Activated naive CD4-positive, alpha-beta T cell treated with anti-CD3 and anti-CD28 coated beads, Interleukin-2, amount 10 ng/mL, durations not matched to agents 7 days and 5 days (primary cell): ENCODE results near the gene MBNL2.
"Not testable (repeated sequence)": the region's sequence is repeated elsewhere in the genome, so short reads cannot be mapped to it uniquely, and the experiment has no call there.

Experiments
- CTCF ChIA-PET: fragments of 350-600 bp; sonication (Branson Sonifier 250); formaldehyde crosslinking; loops from one replicate; lab custom pipeline; 2021; ENCODE audit warnings: antibody characterized with exemption; lab: Charles Lee
- DNase-seq: peaks from one replicate; pipeline ENCODE4 v3.0.0-alpha.2; 2020
- H3K27ac Mint-ChIP-seq: one replicate; pipeline ENCODE4 v1.8.0; 2021; ENCODE audit warnings: mild to moderate bottlenecking, moderate library complexity, mixed read lengths
- H3K27me3 Mint-ChIP-seq: one replicate; pipeline ENCODE4 v1.8.0; 2021; ENCODE audit warnings: mild to moderate bottlenecking, mixed read lengths
- H3K36me3 Mint-ChIP-seq: one replicate; pipeline ENCODE4 v1.8.0; 2021; ENCODE audit warnings: mixed read lengths
- H3K4me1 Mint-ChIP-seq: one replicate; pipeline ENCODE4 v1.8.0; 2021; ENCODE audit warnings: mixed read lengths
- H3K4me3 Mint-ChIP-seq: one replicate; pipeline ENCODE4 v1.8.0; 2021; ENCODE audit warnings: mild to moderate bottlenecking, moderate library complexity, mixed read lengths
- H3K9me3 Mint-ChIP-seq: one replicate; pipeline ENCODE4 v1.8.0; 2021; ENCODE audit warnings: mixed read lengths

The MBNL2 gene

DNA sequence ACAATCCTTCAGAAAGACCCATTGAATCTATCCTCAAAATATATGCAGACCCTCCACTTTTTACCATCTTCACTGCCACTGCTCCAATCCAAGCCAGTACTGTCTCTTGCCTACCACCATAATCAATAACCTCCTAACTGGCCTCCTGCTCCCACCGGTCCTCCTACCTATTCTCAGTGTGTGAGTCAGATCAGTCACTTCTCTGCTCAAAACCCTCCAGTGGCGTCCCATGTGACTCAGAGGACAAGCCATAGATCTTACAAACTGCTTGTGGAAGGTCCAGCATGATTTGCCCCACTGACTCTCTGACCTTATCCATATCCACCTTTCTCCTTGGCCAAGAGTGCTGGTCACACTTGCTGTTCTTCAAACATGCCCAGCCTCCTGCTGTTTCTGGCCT is 23.4 kb upstream of the MBNL2 start:
- Mint-ChIP-seq H3K4me1 (no peaks in the 10 kb centered on the region), H3K27me3 (peaks cover 20% of the 10 kb centered on the region), H3K27ac (no peak overlapping the region), H3K9me3 (no peaks in the 10 kb centered on the region), H3K36me3 (no peaks in the 10 kb centered on the region), H3K4me3 (no peak overlapping the region)
- CTCF ChIA-PET, result no interaction called here
- no peak for DNase-seq

DNA sequence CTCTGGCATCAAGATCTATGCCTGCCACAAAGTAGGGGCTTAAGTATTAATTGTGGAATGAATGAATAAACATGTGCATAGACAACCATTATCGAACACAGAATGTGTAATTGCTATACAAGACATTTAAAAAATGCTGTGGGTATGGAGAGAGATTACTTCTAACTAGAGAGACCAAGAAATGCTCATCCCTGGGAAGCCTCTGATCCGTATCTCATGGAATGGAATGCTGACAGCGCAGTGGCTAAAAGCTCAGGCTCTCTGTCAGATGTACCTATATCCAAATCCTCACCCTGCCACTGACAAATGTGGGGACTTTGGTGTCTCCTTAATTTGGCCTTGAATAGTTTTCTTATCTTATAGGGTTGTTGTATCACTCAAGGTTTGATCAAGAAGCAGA is 22.7 kb upstream of the MBNL2 start:
- CTCF ChIA-PET, result no interaction called here

DNA sequence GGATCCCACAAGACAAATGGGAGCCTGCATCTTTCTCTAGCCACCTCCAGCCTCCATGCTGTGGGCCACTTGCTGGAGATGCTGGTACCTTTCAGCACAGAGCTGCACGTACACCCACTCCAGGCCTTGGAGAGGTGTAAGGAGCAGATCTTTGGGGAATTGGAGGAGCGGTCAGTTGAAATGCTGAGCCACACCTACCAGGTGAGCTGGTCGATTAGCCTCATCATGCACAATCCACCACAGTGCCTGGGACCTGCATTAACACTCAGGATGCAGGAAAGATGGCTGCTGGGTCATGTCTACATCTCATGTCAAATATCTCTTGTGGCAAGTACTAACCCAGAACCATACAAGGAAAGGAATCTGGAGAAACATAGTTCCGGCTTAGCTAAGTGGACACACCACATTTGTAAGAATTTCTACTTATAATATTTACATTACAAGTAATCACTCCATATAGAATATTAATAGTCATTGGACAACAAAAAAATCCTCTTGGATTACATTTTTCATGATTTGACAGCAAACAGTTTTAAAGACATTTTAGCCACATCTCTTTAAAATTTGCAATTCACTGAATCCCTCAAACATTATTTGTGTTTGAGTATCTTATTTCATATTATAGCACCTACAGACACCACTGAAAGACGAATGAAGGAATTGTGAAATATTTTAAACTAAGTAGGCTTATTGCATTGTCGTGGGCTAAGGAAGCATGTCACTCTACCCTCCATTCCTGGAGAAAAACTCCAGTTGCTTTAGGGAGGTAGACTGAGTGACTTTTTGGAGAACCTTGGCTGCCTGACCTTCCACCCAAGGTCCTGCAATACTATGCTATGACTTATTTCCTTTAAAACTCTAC is 21.8 kb upstream of the MBNL2 start:
- no peaks in the 10 kb centered on the region for H3K9me3 Mint-ChIP-seq
- no peaks in the 10 kb centered on the region for H3K36me3 Mint-ChIP-seq
- no peak overlapping the region for H3K27ac Mint-ChIP-seq
- H3K4me1 Mint-ChIP-seq, result no peaks in the 10 kb centered on the region
- no peak overlapping the region for H3K4me3 Mint-ChIP-seq
- DNase-seq, result no peak
- CTCF ChIA-PET, result no interaction called here
- peaks cover 20% of the 10 kb centered on the region for H3K27me3 Mint-ChIP-seq

More for the DNA sequence above, 22.7 kb upstream of the MBNL2 start:
- no peak for DNase-seq
- Mint-ChIP-seq H3K4me1 (no peaks in the 10 kb centered on the region), H3K4me3 (no peak overlapping the region), H3K27me3 (peaks cover 20% of the 10 kb centered on the region), H3K27ac (no peak overlapping the region), H3K9me3 (no peaks in the 10 kb centered on the region), H3K36me3 (no peaks in the 10 kb centered on the region)

DNA sequence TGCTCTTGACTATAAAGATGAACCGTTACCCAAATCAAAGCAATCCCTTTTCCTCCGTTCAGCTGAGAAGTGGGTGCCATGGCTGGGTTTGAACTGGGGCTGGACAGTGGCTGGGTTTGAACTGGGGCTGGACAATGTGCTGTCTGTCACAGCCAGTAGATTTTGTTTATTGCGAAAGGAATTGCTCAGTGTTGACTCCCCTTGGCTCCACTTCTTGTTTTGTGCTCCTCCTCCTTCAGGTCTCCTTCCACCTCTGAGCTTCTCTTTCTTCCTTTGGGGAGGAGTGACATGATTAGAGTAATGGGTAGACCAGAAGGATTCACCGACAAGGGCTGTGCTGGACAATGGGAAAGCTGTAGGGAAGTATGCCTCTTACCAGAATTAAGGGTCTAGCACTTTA is 19.4 kb upstream of the MBNL2 start:
- Mint-ChIP-seq H3K36me3 (peaks cover 1% of the 10 kb centered on the region), H3K9me3 (peaks cover 3% of the 10 kb centered on the region), H3K4me1 (no peaks in the 10 kb centered on the region), H3K4me3 (no peak overlapping the region), H3K27me3 (peaks cover 20% of the 10 kb centered on the region), H3K27ac (no peak overlapping the region)
- no peak for DNase-seq
- CTCF ChIA-PET, result no interaction called here

DNA sequence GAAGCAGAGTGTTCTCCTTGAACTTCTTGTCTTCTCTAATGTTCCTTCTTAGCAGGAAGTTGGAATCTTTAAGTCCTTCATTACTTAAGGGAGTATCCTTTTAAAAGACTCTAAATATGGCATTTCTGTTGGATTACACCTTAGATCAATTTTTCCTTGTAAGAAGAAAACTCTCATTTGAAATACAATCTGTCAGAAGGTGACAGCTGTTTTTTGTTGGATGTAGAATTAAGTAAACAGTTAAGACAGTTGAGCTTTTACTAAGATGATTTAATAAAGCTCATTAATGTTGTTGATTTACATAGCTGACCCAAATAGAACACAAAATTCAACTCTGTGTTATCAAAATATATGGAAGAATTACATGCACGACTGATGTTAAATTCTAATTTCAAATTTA is 16.7 kb upstream of the MBNL2 start:
- Mint-ChIP-seq H3K9me3 (peaks cover 3% of the 10 kb centered on the region), H3K36me3 (peaks cover 1% of the 10 kb centered on the region), H3K4me1 (peaks cover 9% of the 10 kb centered on the region), H3K27me3 (peaks cover 7% of the 10 kb centered on the region), H3K27ac (no peak overlapping the region), H3K4me3 (no peak overlapping the region)
- DNase-seq, result no peak
- CTCF ChIA-PET, result no interaction called here

DNA sequence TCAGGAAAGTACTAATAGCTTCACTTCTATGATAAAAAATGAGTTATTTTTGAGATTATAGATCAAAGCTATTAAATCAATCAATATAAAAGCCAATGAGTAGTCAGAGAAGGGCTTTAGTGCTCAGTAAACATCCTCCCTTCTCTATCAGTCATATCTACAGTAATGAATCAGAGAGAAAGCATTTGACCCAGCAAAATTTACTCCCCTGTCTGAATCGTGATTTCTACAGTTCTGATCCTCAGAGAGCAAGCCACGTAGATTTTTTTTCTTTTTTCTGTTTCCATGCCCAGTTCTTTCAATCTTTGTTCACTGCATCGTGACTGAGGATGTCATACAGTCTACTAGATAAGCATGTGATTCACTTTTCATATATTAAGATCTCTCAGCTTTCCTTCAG is 16.2 kb upstream of the MBNL2 start:
- Mint-ChIP-seq H3K27me3 (peaks cover 5% of the 10 kb centered on the region), H3K36me3 (peaks cover 1% of the 10 kb centered on the region), H3K4me3 (no peak overlapping the region), H3K9me3 (peaks cover 3% of the 10 kb centered on the region), H3K27ac (no peak overlapping the region), H3K4me1 (peaks cover 14% of the 10 kb centered on the region)
- no peak for DNase-seq
- CTCF ChIA-PET, result no interaction called here

DNA sequence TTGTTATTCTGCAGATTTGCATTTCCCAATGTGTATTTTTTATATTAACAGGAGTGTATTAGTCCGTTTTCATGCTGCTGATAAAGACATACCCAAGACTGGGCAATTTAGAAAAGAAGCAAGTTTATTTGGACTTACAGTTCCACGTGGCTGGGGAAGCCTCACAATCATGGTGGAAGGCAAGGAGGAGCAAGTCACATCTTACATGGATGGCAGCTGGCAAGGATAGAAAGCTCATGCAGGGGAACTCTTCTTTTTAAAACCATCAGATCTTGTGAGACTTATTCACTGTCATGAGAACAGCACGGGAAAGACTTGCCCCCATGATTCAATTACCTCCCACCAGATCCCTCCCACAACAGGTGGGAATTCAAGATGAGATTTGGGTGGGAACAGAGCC is 14.9 kb upstream of the MBNL2 start:
- H3K27ac Mint-ChIP-seq, DNase-seq, H3K27me3 Mint-ChIP-seq, H3K9me3 Mint-ChIP-seq, H3K4me3 Mint-ChIP-seq, CTCF ChIA-PET, H3K36me3 Mint-ChIP-seq: not testable (repeated sequence)
- peaks cover 22% of the 10 kb centered on the region for H3K4me1 Mint-ChIP-seq

DNA sequence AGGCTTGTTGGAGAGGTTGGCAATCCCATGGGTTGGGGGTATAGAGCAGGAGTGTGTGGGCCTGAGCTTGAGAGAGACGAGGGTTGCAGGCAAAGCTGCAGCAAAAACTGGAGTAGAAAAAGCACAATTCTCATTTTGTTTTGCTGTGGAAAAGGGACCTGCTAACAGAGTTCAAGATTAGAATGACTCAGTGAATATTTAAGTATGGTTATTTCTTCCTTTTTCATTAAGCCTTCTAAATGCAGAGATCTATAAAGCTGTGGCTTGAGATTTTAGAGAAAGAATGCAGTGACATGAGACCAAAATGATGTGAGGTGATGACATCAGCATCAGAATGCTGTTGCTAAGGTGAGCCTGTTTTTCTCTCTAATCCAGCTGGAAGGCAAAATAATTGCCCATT is 10.8 kb upstream of the MBNL2 start:
- CTCF ChIA-PET, result interaction anchor here (1.0 to 4.0 kb wide), 3 partner anchors 11 to 101 kb away, joined by 4 to 23 read pairs (median 4); partner anchors contain the start of gene MBNL2
- Mint-ChIP-seq H3K4me3 (no peak overlapping the region), H3K27me3 (peaks cover 4% of the 10 kb centered on the region), H3K36me3 (peaks cover 1% of the 10 kb centered on the region), H3K9me3 (peaks cover 3% of the 10 kb centered on the region), H3K4me1 (peaks cover 40% of the 10 kb centered on the region), H3K27ac (no peak overlapping the region)
- DNase-seq, result no peak

DNA sequence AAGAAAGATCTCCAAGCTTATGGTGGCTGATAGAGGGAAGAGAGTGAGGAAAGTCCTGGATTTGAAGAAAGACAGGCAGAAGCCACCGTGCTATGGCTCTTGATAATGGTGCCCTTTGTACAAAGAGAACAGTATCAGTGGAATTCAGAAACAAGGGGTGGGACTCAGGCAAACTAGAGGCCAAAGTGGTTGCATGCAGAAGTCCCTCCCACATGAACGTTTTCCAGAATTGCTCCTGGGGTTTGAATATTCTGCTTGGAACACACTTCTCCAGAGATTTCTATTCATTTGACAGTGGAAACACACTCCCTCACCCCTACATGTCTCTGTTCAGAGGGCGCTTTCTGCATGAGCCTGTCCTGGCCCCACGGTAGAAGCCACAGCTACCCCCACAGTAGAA is 10.1 kb upstream of the MBNL2 start:
- Mint-ChIP-seq H3K36me3 (peaks cover 1% of the 10 kb centered on the region), H3K27ac (no peak overlapping the region), H3K9me3 (peaks cover 3% of the 10 kb centered on the region), H3K27me3 (peaks cover 4% of the 10 kb centered on the region), H3K4me3 (no peak overlapping the region), H3K4me1 (peaks cover 42% of the 10 kb centered on the region)
- DNase-seq, result no peak
- CTCF ChIA-PET, result interaction anchor here (4.0 kb wide), 1 partner anchor 102 kb away, joined by 23 read pairs; no protein-coding TSS in a partner anchor

DNA sequence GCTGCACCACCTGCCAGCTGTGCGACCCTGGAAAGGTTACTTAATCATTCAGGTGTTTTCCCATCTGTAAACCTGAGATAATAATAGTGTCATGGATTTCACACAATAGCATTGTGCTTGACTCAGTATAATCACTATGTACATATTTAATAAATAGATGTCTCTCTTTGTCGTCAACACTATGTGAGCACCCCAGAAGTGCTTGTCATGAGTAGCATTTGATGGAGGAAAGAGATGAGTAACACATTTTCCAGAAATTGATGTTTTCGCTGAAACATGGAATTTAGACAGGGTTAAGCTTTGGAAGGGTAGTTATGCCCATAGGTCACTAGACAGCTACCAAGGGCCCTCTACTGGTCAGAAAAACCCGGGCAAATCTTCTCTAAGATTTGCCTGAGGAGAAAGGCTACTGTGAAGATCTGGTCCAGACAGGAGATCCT is 9.5 kb upstream of the MBNL2 start:
- DNase-seq, result no peak
- Mint-ChIP-seq H3K27ac (no peak overlapping the region), H3K4me3 (no peak overlapping the region), H3K4me1 (peaks cover 42% of the 10 kb centered on the region), H3K27me3 (peaks cover 4% of the 10 kb centered on the region), H3K9me3 (peaks cover under 1% of the 10 kb centered on the region), H3K36me3 (peaks cover under 1% of the 10 kb centered on the region)
- CTCF ChIA-PET, result interaction anchor here (0.6 to 4.0 kb wide), 4 partner anchors 10 to 266 kb away, joined by 3 to 23 read pairs (median 5); partner anchors contain the start of gene MBNL2

DNA sequence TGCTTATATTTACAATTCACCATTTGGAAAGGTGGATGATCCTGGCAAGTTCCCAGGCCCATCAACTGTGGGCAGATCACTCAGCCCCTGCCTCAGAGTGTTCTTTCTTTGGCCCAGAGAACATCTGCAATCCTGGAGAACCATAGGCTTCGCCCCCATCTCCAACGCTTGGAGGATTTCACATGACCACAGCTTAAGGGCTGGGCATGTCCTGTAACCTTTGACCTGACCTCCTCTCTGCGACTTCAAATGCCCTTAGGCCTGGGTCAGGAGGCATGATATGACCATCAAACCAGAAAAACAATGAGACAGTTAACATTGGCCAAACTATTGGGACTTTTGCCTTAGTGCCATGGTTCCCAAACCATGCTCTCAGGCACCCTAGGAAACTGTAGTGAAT is 7.2 kb upstream of the MBNL2 start:
- DNase-seq, result no peak
- Mint-ChIP-seq H3K9me3 (no peaks in the 10 kb centered on the region), H3K36me3 (no peaks in the 10 kb centered on the region), H3K27ac (no peak overlapping the region), H3K4me1 (peaks cover 38% of the 10 kb centered on the region), H3K4me3 (no peak overlapping the region), H3K27me3 (peaks cover 4% of the 10 kb centered on the region)
- CTCF ChIA-PET, result interaction anchor here (0.9 to 1.3 kb wide), 2 partner anchors 10 to 129 kb away, joined by 3 read pairs; no protein-coding TSS in a partner anchor

DNA sequence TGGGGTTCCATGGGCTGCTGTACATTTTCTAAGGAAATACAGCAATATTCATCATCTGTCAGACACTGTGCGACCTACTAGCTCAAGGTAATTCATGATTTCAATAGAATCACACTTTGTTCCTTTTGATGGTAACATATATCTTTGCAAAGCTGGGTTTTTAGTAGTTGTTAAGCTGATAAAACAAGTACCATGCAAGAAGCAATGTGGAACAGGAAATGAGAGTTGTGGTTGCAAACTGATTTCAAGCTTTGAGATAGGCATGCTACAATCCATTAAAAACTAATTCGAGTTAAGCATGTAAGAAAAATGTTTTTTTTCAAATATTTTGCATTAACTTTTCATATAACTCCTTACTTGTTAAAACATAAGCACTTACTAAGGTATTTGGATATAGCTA is 6.8 kb upstream of the MBNL2 start:
- no peaks in the 10 kb centered on the region for H3K36me3 Mint-ChIP-seq
- peaks cover 4% of the 10 kb centered on the region for H3K27me3 Mint-ChIP-seq
- H3K4me1 Mint-ChIP-seq, result peaks cover 37% of the 10 kb centered on the region
- CTCF ChIA-PET, result interaction anchor here (0.9 to 1.3 kb wide), 2 partner anchors 10 to 129 kb away, joined by 3 read pairs; no protein-coding TSS in a partner anchor
- no peak for DNase-seq
- no peaks in the 10 kb centered on the region for H3K9me3 Mint-ChIP-seq
- H3K27ac Mint-ChIP-seq, result no peak overlapping the region
- no peak overlapping the region for H3K4me3 Mint-ChIP-seq

DNA sequence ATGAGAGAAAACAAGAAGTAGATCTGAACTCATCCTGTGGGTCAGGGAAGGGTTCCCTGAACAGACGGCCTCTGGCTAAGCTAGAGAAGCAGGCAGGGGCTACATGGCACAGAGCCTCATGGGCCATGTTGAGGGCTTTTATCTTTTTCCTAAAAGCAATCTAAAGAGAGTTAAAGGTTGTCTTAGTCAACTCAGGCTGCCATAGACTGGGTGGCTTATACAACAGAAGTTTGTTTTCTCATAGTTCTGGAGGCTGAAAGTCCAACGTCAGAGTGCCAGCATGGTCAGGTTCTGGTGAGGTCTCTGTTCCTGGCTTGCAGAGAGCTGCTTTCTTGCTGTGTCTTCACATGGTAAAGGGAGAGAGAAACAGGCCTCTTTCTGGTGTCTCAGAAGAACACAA is 2.9 kb upstream of the MBNL2 start:
- no peak for DNase-seq
- no peaks in the 10 kb centered on the region for H3K9me3 Mint-ChIP-seq
- CTCF ChIA-PET, result no interaction called here
- H3K27me3 Mint-ChIP-seq, result no peaks in the 10 kb centered on the region
- no peak overlapping the region for H3K4me3 Mint-ChIP-seq
- no peak overlapping the region for H3K27ac Mint-ChIP-seq
- no peaks in the 10 kb centered on the region for H3K36me3 Mint-ChIP-seq
- peaks cover 39% of the 10 kb centered on the region for H3K4me1 Mint-ChIP-seq

DNA sequence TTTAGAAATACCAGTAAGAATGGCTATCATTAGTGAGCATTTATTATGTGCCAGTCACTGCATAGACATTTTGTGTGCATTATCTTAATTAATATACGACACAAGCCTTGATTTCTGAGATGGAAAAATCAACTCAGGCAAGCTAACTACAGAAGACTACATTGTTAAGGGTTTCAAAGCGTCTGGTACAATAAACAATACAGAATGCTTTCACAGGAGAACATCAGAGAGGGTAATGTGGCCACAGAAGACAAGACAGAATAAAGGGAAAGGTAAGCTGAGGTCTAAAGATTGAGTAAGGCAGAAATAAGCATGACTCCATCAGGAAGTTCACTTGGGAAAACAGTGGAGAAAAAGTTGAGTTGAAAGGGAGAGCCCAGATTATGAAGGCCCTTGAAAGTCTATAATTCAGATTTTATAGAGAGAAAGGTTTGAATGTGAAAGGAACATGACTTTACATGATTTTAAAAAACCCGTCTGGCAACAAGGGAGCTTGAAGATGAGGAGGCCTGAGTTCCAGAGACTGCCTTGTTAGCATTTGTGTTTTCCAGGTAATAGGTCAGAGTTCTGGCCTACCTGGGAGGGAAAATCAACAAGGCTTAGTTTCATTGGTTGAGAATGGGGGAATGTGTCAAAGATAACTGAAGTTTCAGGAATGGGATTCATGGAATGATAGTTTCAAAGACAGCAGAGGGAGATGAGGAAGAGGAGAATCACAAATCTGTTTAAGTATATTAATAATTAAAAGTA is 1.8 kb upstream of the MBNL2 start:
- Mint-ChIP-seq H3K27ac (no peak overlapping the region), H3K27me3 (no peaks in the 10 kb centered on the region), H3K4me3 (no peak overlapping the region), H3K9me3 (no peaks in the 10 kb centered on the region), H3K4me1 (peaks cover 40% of the 10 kb centered on the region), H3K36me3 (no peaks in the 10 kb centered on the region)
- CTCF ChIA-PET, result no interaction called here
- DNase-seq, result no peak
